CD4-positive, alpha-beta memory T cell (primary cell): ENCODE data around the gene CALML5. TPM values are rescaled to one million over a fixed set of nuclear protein-coding genes. Genes with fewer than 3 reads are reported as not detected.
A peak's percentile ranks its signal among the peaks of the same experiment; 100 is the strongest.

ENCODE experiments used
- CTCF ChIA-PET: fragments of 350-600 bp; sonication (Branson Sonifier 250); formaldehyde crosslinking; loops from one replicate; lab custom pipeline; 2021; ENCODE audit warnings: inconsistent platforms; ENCODE audit not compliant: partially characterized antibody; lab: Charles Lee
- POLR2A ChIA-PET: fragments of 350-600 bp; sonication (Branson Sonifier 250); formaldehyde crosslinking; loops from one replicate; lab custom pipeline; 2021; ENCODE audit not compliant: partially characterized antibody; lab: Charles Lee
- DNase-seq, 5 donors: peaks; one replicate each; pipeline versions ENCODE4 v3.0.0 to v3.0.0-alpha.2; 2020 to 2022; ENCODE audit warnings: mixed read lengths in 1 of 5
- H3K27ac ChIP-seq: one replicate; pipeline ENCODE4 v1.7.0; 2013; ENCODE audit warnings: low read depth, low read length
- H3K27me3 ChIP-seq: 2 replicates; pipeline ENCODE4 v1.7.0; 2013; ENCODE audit warnings: mild to moderate bottlenecking, low read length, moderate library complexity; ENCODE audit not compliant: insufficient read depth
- H3K36me3 ChIP-seq: 2 replicates; pipeline ENCODE4 v1.7.0; 2013; ENCODE audit warnings: mild to moderate bottlenecking, low read length, moderate library complexity; ENCODE audit not compliant: insufficient read depth
- H3K4me1 ChIP-seq: 2 replicates; pipeline ENCODE4 v1.7.0; 2013; ENCODE audit warnings: mild to moderate bottlenecking, low read length, moderate library complexity; ENCODE audit not compliant: insufficient read depth
- H3K4me3 ChIP-seq, 2 donors: one replicate each; pipeline ENCODE4 v1.7.0; 2013; ENCODE audit warnings: low read length in 2 of 2, mild to moderate bottlenecking in 1 of 2
- H3K9me3 ChIP-seq, 2 donors: one replicate each; pipeline ENCODE4 v1.7.0; 2013; ENCODE audit warnings: low read length in 2 of 2, control low read depth in 1 of 2; ENCODE audit not compliant: control insufficient read depth in 1 of 2
- H3K27ac Mint-ChIP-seq, 7 donors: one replicate each; pipeline ENCODE4 v1.8.0; 2020 to 2021; ENCODE audit warnings: mixed read lengths in 7 of 7, mild to moderate bottlenecking in 6 of 7, inconsistent platforms in 3 of 7, moderate library complexity in 3 of 7
- H3K27me3 Mint-ChIP-seq, 2 donors: one replicate each; pipeline ENCODE4 v1.8.0; 2020 to 2021; ENCODE audit warnings: mixed read lengths in 2 of 2
- H3K36me3 Mint-ChIP-seq, 2 donors: one replicate each; pipeline ENCODE4 v1.8.0; 2020 to 2021; ENCODE audit warnings: mixed read lengths in 2 of 2, inconsistent platforms in 1 of 2, mild to moderate bottlenecking in 1 of 2
- H3K4me1 Mint-ChIP-seq, 4 donors: one replicate each; pipeline ENCODE4 v1.8.0; 2020 to 2021; ENCODE audit warnings: mixed read lengths in 4 of 4, mild to moderate bottlenecking in 1 of 4
- H3K4me3 Mint-ChIP-seq, 8 donors: one replicate each; pipeline ENCODE4 v1.8.0; 2020 to 2021; ENCODE audit warnings: mixed read lengths in 8 of 8, mild to moderate bottlenecking in 7 of 8, moderate library complexity in 6 of 8, inconsistent platforms in 3 of 8
- H3K9me3 Mint-ChIP-seq, 8 donors: one replicate each; pipeline ENCODE4 v1.8.0; 2020 to 2021; ENCODE audit warnings: mixed read lengths in 8 of 8, mild to moderate bottlenecking in 5 of 8, inconsistent platforms in 3 of 8, moderate library complexity in 1 of 8
- intact Hi-C: fragments of 100-400 bp; cut with micrococcal nuclease; formaldehyde crosslinking; loops from one replicate; pipeline ENCODE4 v1.15.1; 2023
- polyA plus RNA-seq, 2 donors: library from polyadenylated mRNA; unstranded; fragments of 300-500 nt; fragmentation: Illumina TruSeq; gene quantifications; one replicate each; pipeline ENCODE4 v1.2.3, GENCODE V29; 2021
- total RNA-seq, 2 experiments: library from RNA; stranded (reverse); gene quantifications; one replicate each; pipeline ENCODE4 v1.2.3, GENCODE V29; 2021

The CALML5 gene
- total and polyA plus RNA-seq, 4 experiments from 2014 or later, result not detected

- Mint-ChIP-seq H3K36me3 (no peaks in the 10 kb centered on the region), H3K4me3 (no peak overlapping the region), H3K27me3 (peaks cover 5 to 7% of the 10 kb centered on the region in 2 donors), H3K4me1 (peaks cover 0 to 4% (median 0%) of the 10 kb centered on the region in 4 donors), H3K27ac (no peak overlapping the region), H3K9me3 (peaks cover 0 to 2% (median 0%) of the 10 kb centered on the region in 8 donors)
- POLR2A ChIA-PET, result interaction anchor here (0.6 kb wide), 1 partner anchor 12 kb away, joined by 3 read pairs; no protein-coding TSS in a partner anchor
- Histone ChIP-seq H3K27me3 (no peaks in the 10 kb centered on the region), H3K4me1 (no peaks in the 10 kb centered on the region), H3K27ac (no peak overlapping the region), H3K36me3 (no peaks in the 10 kb centered on the region), H3K4me3 (no peak overlapping the region), H3K9me3 (no peaks in the 10 kb centered on the region)
- no peak for DNase-seq
- CTCF ChIA-PET, result no interaction called here
- intact Hi-C loops, result no loop called here
Measured at GRCh38 chr10:5484205-5484604, 15.2 kb downstream of the CALML5 start.

- Mint-ChIP-seq H3K36me3 (no peaks in the 10 kb centered on the region), H3K9me3 (no peaks in the 10 kb centered on the region), H3K27ac (no peak overlapping the region), H3K4me1 (no peaks in the 10 kb centered on the region), H3K4me3 (no peak overlapping the region), H3K27me3 (peaks cover 2 to 5% of the 10 kb centered on the region in 2 donors)
- DNase-seq, result no peak
- no peaks in the 10 kb centered on the region for H3K9me3 ChIP-seq
- H3K27ac ChIP-seq, result no peak overlapping the region
- POLR2A ChIA-PET, result no interaction called here
- no peaks in the 10 kb centered on the region for H3K27me3 ChIP-seq
- CTCF ChIA-PET, result no interaction called here
- no peaks in the 10 kb centered on the region for H3K4me1 ChIP-seq
- intact Hi-C loops, result no loop called here
- H3K4me3 ChIP-seq, result no peak overlapping the region
- H3K36me3 ChIP-seq, result no peaks in the 10 kb centered on the region
Measured at GRCh38 chr10:5482016-5482415, 17.4 kb downstream of the CALML5 start.

- peak overlapping the region in 2 of 7 donors; percentile 12 to 68 for H3K27ac Mint-ChIP-seq
- H3K4me3 ChIP-seq, result no peak overlapping the region
- H3K27me3 ChIP-seq, result no peaks in the 10 kb centered on the region
- POLR2A ChIA-PET, result no interaction called here
- no peak overlapping the region for H3K4me3 Mint-ChIP-seq
- no peaks in the 10 kb centered on the region for H3K9me3 Mint-ChIP-seq
- CTCF ChIA-PET, result no interaction called here
- no peaks in the 10 kb centered on the region for H3K36me3 Mint-ChIP-seq
- intact Hi-C loops, result no loop called here
- no peak for DNase-seq
- no peaks in the 10 kb centered on the region for H3K36me3 ChIP-seq
- H3K4me1 Mint-ChIP-seq, result no peaks in the 10 kb centered on the region
- no peaks in the 10 kb centered on the region for H3K4me1 ChIP-seq
- no peaks in the 10 kb centered on the region for H3K9me3 ChIP-seq
- peaks cover 0 to 5% of the 10 kb centered on the region in 2 donors for H3K27me3 Mint-ChIP-seq
- no peak overlapping the region for H3K27ac ChIP-seq
Measured at GRCh38 chr10:5481121-5481520, 18.2 kb downstream of the CALML5 start.

- no peaks in the 10 kb centered on the region for H3K9me3 ChIP-seq
- Mint-ChIP-seq H3K27me3 (peaks cover 0 to 5% of the 10 kb centered on the region in 2 donors), H3K36me3 (no peaks in the 10 kb centered on the region), H3K9me3 (no peaks in the 10 kb centered on the region), H3K4me1 (no peaks in the 10 kb centered on the region), H3K4me3 (no peak overlapping the region), H3K27ac (no peak overlapping the region)
- ChIA-PET CTCF (no interaction called here), POLR2A (no interaction called here)
- H3K27ac ChIP-seq, result no peak overlapping the region
- H3K4me3 ChIP-seq, result no peak overlapping the region
- H3K27me3 ChIP-seq, result no peaks in the 10 kb centered on the region
- intact Hi-C loops, result no loop called here
- no peaks in the 10 kb centered on the region for H3K4me1 ChIP-seq
- H3K36me3 ChIP-seq, result no peaks in the 10 kb centered on the region
- no peak for DNase-seq
Measured at GRCh38 chr10:5480162-5480941, 19.0 kb downstream of the CALML5 start.

GRCh38 chr10:5479481-5480161 lies 19.7 kb downstream of the CALML5 start:
- Histone ChIP-seq H3K4me3 (no peak overlapping the region), H3K27ac (no peak overlapping the region), H3K4me1 (no peaks in the 10 kb centered on the region), H3K27me3 (no peaks in the 10 kb centered on the region), H3K9me3 (no peaks in the 10 kb centered on the region), H3K36me3 (no peaks in the 10 kb centered on the region)
- no peak overlapping the region for H3K27ac Mint-ChIP-seq
- no peaks in the 10 kb centered on the region for H3K36me3 Mint-ChIP-seq
- peaks cover 0 to 5% of the 10 kb centered on the region in 2 donors for H3K27me3 Mint-ChIP-seq
- ChIA-PET CTCF (no interaction called here), POLR2A (no interaction called here)
- intact Hi-C loops, result no loop called here
- no peak for DNase-seq
- no peaks in the 10 kb centered on the region for H3K4me1 Mint-ChIP-seq
- H3K4me3 Mint-ChIP-seq, result no peak overlapping the region
- no peaks in the 10 kb centered on the region for H3K9me3 Mint-ChIP-seq

- DNase-seq, result no peak
- intact Hi-C loops, result no loop called here
- peaks cover 0 to 5% of the 10 kb centered on the region in 2 donors for H3K27me3 Mint-ChIP-seq
- no peaks in the 10 kb centered on the region for H3K4me1 ChIP-seq
- H3K4me1 Mint-ChIP-seq, result no peaks in the 10 kb centered on the region
- H3K27me3 ChIP-seq, result no peaks in the 10 kb centered on the region
- H3K4me3 Mint-ChIP-seq, result no peak overlapping the region
- ChIA-PET CTCF (no interaction called here), POLR2A (no interaction called here)
- no peaks in the 10 kb centered on the region for H3K36me3 ChIP-seq
- no peak overlapping the region for H3K27ac Mint-ChIP-seq
- H3K9me3 ChIP-seq, result no peaks in the 10 kb centered on the region
- H3K4me3 ChIP-seq, result no peak overlapping the region
- H3K27ac ChIP-seq, result no peak overlapping the region
- no peaks in the 10 kb centered on the region for H3K9me3 Mint-ChIP-seq
- no peaks in the 10 kb centered on the region for H3K36me3 Mint-ChIP-seq
Measured at GRCh38 chr10:5478694-5479305, 20.6 kb downstream of the CALML5 start.

GRCh38 chr10:5477948-5478693 lies 21.2 kb downstream of the CALML5 start:
- no peak overlapping the region for H3K4me3 Mint-ChIP-seq
- CTCF ChIA-PET, result no interaction called here
- H3K9me3 Mint-ChIP-seq, result no peaks in the 10 kb centered on the region
- no peaks in the 10 kb centered on the region for H3K4me1 Mint-ChIP-seq
- peaks cover 0 to 5% of the 10 kb centered on the region in 2 donors for H3K27me3 Mint-ChIP-seq
- H3K27me3 ChIP-seq, result no peaks in the 10 kb centered on the region
- H3K4me3 ChIP-seq, result no peak overlapping the region
- no peaks in the 10 kb centered on the region for H3K4me1 ChIP-seq
- DNase-seq, result no peak
- no peaks in the 10 kb centered on the region for H3K36me3 ChIP-seq
- H3K27ac ChIP-seq, result no peak overlapping the region
- POLR2A ChIA-PET, result no interaction called here
- H3K9me3 ChIP-seq, result no peaks in the 10 kb centered on the region
- H3K36me3 Mint-ChIP-seq, result no peaks in the 10 kb centered on the region
- H3K27ac Mint-ChIP-seq, result no peak overlapping the region
- intact Hi-C loops, result no loop called here
